Esophagus squamous epithelium (tissue), 4 donors: ENCODE results near the gene RABGGTA.

Source experiments
- POLR2A ChIP-seq, 4 donors: fragments of 450-650 bp; IDR thresholded peaks; one replicate each; pipeline ENCODE4 v1.6.1; 2017; ENCODE audit warnings: antibody characterized with exemption in 4 of 4, mild to moderate bottlenecking in 4 of 4, moderate library complexity in 3 of 4
- TF ChIP-seq, protein P1 (sequence below), 6 experiments: fragments of 450-650 bp in 4 of 6; fragments of 200-600 bp in 2 of 6; sonication (generic) in 2 of 6; IDR thresholded peaks; one replicate each; pipeline ENCODE4 v1.5.1; 2016 to 2019; ENCODE audit warnings: antibody characterized with exemption in 6 of 6, mild to moderate bottlenecking in 4 of 6, moderate library complexity in 4 of 6

DNA sequence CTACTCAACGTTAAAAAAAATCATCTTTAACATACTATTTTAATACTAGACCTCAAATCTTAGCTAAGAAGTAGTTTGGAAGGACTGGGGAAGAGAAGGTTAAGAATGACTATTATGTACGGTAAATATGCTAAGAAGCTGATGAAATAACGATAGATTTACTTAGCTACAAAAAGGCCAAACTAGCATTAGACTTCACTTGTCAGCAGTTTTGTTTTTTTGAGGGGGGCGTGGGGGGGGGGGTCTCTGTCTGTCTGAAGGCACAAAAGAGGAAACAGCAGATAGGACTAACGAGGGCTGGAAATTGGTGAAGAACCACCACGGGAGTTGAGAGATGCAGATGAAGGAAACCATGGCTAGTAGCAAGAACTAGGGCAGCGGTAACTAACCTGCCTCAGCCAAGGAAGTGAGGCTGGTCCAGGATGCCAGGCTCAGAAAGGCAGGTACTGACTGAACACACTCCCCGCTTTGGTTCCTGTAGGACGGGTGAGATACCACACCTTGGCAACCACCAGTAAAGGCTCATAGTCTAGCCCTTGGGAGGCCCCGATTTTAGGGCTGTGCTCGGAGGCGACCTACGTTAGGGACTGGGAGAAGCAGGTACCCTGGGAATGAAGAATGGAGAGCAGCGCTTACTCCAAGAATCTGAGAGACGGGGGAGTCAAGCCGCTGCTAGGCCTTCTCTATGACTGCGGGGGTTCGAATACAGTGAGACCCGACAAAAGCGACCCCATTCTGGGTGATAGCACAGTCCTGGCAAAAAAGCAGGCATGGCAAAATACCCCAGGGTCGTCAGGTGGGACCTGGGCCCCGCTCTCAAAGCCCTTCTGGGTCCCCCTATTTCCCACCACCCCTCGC, 39.9 kb downstream of the RABGGTA start:
- no peak for TF ChIP-seq POLR2A (IDR thresholded peaks at IDR 0.05)
- TF ChIP-seq, protein P1, sequence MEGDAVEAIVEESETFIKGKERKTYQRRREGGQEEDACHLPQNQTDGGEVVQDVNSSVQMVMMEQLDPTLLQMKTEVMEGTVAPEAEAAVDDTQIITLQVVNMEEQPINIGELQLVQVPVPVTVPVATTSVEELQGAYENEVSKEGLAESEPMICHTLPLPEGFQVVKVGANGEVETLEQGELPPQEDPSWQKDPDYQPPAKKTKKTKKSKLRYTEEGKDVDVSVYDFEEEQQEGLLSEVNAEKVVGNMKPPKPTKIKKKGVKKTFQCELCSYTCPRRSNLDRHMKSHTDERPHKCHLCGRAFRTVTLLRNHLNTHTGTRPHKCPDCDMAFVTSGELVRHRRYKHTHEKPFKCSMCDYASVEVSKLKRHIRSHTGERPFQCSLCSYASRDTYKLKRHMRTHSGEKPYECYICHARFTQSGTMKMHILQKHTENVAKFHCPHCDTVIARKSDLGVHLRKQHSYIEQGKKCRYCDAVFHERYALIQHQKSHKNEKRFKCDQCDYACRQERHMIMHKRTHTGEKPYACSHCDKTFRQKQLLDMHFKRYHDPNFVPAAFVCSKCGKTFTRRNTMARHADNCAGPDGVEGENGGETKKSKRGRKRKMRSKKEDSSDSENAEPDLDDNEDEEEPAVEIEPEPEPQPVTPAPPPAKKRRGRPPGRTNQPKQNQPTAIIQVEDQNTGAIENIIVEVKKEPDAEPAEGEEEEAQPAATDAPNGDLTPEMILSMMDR (IDR thresholded peaks at IDR 0.05) = no peak
